SK-N-SH treated with all-trans-retinoic acid at 6 μM for 48 hours (cell line): ENCODE results near the gene LRIT2.

Source experiments
- ATAC-seq: fragments of 200-7000 bp; cut with Tn5 transposase; 3 replicates; pipeline ENCODE4 v1.9.1; 2020; ENCODE audit warnings: mild to moderate bottlenecking, moderate library complexity
- ARNTL ChIP-seq: fragments of 450-650 bp; formaldehyde crosslinking; IDR thresholded peaks from 2 replicates; pipeline ENCODE4 v1.5.0; 2020; ENCODE audit warnings: low read depth, mild to moderate bottlenecking, moderate library complexity, borderline replicate concordance
- BACH2 ChIP-seq: fragments of 250-450 bp; sonication (Bioruptor Pico); IDR thresholded peaks from 2 replicates; pipeline ENCODE4 v1.9.0; 2021; ENCODE audit warnings: mild to moderate bottlenecking, borderline replicate concordance
- CREB5 ChIP-seq: fragments of 250-450 bp; sonication (Bioruptor Pico); IDR thresholded peaks from 2 replicates; pipeline ENCODE4 v1.5.1; 2020; ENCODE audit warnings: low read depth, mild to moderate bottlenecking, moderate library complexity
- CSDC2 ChIP-seq: fragments of 250-450 bp; sonication (Bioruptor Pico); IDR thresholded peaks from 2 replicates; pipeline ENCODE4 v1.5.0; 2020; ENCODE audit warnings: mild to moderate bottlenecking, moderate library complexity
- CSRNP3 ChIP-seq: fragments of 250-450 bp; sonication (Bioruptor Pico); IDR thresholded peaks from 2 replicates; pipeline ENCODE4 v1.5.1; 2021; ENCODE audit warnings: mild to moderate bottlenecking, moderate library complexity
- ESRRG ChIP-seq: fragments of 250-450 bp; sonication (Bioruptor Pico); IDR thresholded peaks from 2 replicates; pipeline ENCODE4 v1.6.1; 2021; ENCODE audit warnings: mild to moderate bottlenecking
- GLIS3 ChIP-seq: fragments of 250-450 bp; sonication (Bioruptor Pico); IDR thresholded peaks from 2 replicates; pipeline ENCODE4 v1.5.0; 2020; ENCODE audit warnings: mild to moderate bottlenecking, moderate library complexity
- ISL1 ChIP-seq: fragments of 250-450 bp; sonication (Bioruptor Pico); IDR thresholded peaks from 2 replicates; pipeline ENCODE4 v2.1.2; 2022; ENCODE audit warnings: mild to moderate bottlenecking, moderate library complexity
- OSR1 ChIP-seq: fragments of 250-450 bp; sonication (Bioruptor Pico); IDR thresholded peaks from 2 replicates; pipeline ENCODE4 v1.8.0; 2022; ENCODE audit warnings: moderate library complexity, mild to moderate bottlenecking, inconsistent platforms
- PATZ1 ChIP-seq: fragments of 250-450 bp; sonication (Bioruptor Pico); IDR thresholded peaks from 2 replicates; pipeline ENCODE4 v1.8.0; 2020; ENCODE audit warnings: mild to moderate bottlenecking, moderate library complexity, borderline replicate concordance
- POU6F1 ChIP-seq: fragments of 250-450 bp; sonication (Bioruptor Pico); IDR thresholded peaks from 2 replicates; pipeline ENCODE4 v1.8.0; 2021; ENCODE audit warnings: low read depth, mild to moderate bottlenecking, moderate library complexity, borderline replicate concordance
- PPARA ChIP-seq: fragments of 250-450 bp; sonication (Bioruptor Pico); IDR thresholded peaks from 2 replicates; pipeline ENCODE4 v1.5.0; 2020; ENCODE audit warnings: mild to moderate bottlenecking, borderline replicate concordance
- SNAI2 ChIP-seq: fragments of 250-450 bp; sonication (Bioruptor Pico); IDR thresholded peaks from 2 replicates; pipeline ENCODE4 v1.5.0; 2020; ENCODE audit warnings: mild to moderate bottlenecking, moderate library complexity
- TCF4 ChIP-seq: fragments of 250-450 bp; sonication (Bioruptor Pico); IDR thresholded peaks from 2 replicates; pipeline ENCODE4 v1.8.0; 2021; ENCODE audit warnings: mild to moderate bottlenecking, moderate library complexity, borderline replicate concordance
- TSHZ2 ChIP-seq: fragments of 250-450 bp; sonication (Bioruptor Pico); IDR thresholded peaks from 2 replicates; pipeline ENCODE4 v1.5.0; 2020; ENCODE audit warnings: mild to moderate bottlenecking, moderate library complexity
- ZFP3 ChIP-seq: fragments of 250-450 bp; sonication (Bioruptor Pico); IDR thresholded peaks from 2 replicates; pipeline ENCODE4 v1.5.0; 2020; ENCODE audit warnings: mild to moderate bottlenecking, moderate library complexity
- ZFP30 ChIP-seq: fragments of 450-650 bp; formaldehyde crosslinking; IDR thresholded peaks from 2 replicates; pipeline ENCODE4 v1.5.0; 2022; ENCODE audit warnings: mild to moderate bottlenecking, moderate library complexity
- ZNF565 ChIP-seq: fragments of 450-650 bp; formaldehyde crosslinking; conservative IDR thresholded peaks from 2 replicates; pipeline ENCODE4 v1.5.0; 2020; ENCODE audit warnings: low read depth, mild to moderate bottlenecking, moderate library complexity
- ZNF70 ChIP-seq: fragments of 450-650 bp; formaldehyde crosslinking; IDR thresholded peaks from 2 replicates; pipeline ENCODE4 v1.5.0; 2020; ENCODE audit warnings: mild to moderate bottlenecking, moderate library complexity

The LRIT2 gene

GRCh38 chr10:84200537-84201243 lies 24.7 kb downstream of the LRIT2 start:
- no peak for ATAC-seq
- TF ChIP-seq GLIS3: no peak
- TF ChIP-seq PATZ1 (CRISPR knock-in tag): no peak
- TF ChIP-seq CSRNP3: no peak
- TF ChIP-seq ARNTL: no peak
- TF ChIP-seq ZNF565 (CRISPR knock-in tag): no peak
- no peak for TF ChIP-seq PPARA (CRISPR knock-in tag)
- TF ChIP-seq ZNF70: no peak
- no peak for TF ChIP-seq TSHZ2
- TF ChIP-seq ZFP30 (CRISPR knock-in tag): no peak
- no peak for TF ChIP-seq POU6F1 (CRISPR knock-in tag)

- ATAC-seq: no peak
- TF ChIP-seq ZNF70 (no peak), ZFP30 (CRISPR knock-in tag) (no peak), ZFP3 (CRISPR knock-in tag) (no peak), CSRNP3 (no peak), CSDC2 (CRISPR knock-in tag) (no peak), SNAI2 (no peak)
These were observed 27.0 kb downstream of the LRIT2 start for GRCh38 chr10:84198206-84198915.

GRCh38 chr10:84197643-84198042 lies 27.7 kb downstream of the LRIT2 start:
- TF ChIP-seq CREB5: no peak
- TF ChIP-seq GLIS3: no peak
- no peak for TF ChIP-seq PATZ1 (CRISPR knock-in tag)
- TF ChIP-seq ESRRG: no peak
- no peak for TF ChIP-seq BACH2 (CRISPR knock-in tag)
- TF ChIP-seq TSHZ2: no peak
- no peak for TF ChIP-seq TCF4 (CRISPR knock-in tag)
- TF ChIP-seq ISL1 (CRISPR knock-in tag): no peak
- TF ChIP-seq OSR1: no peak
- no peak for TF ChIP-seq ARNTL
- ATAC-seq: no peak
